Measurements from ENCODE around the gene LRBA.

The LRBA gene

DNA sequence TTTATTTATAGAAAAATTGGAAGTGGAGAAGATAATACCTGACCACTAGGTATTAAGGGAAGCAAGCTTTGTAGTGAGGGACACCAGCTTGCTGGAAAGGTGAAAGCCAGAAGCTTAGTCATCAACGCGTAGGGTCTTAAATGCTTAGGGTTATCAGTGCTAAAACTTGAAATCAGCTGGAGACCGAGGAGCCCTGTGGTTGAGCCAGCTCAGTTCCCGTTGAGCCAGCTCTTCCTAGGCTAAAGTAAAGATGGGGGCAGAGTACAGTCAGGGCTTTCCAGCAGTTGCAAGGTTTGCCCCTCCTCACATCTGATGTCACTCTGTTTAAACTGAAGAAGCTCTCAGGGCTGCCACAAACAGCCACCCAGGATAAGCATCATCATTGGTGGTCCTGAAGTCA, 696.1 kb downstream of the LRBA start:
- DNase-seq (ENCODE audit: low spot score) = no peak

DNA sequence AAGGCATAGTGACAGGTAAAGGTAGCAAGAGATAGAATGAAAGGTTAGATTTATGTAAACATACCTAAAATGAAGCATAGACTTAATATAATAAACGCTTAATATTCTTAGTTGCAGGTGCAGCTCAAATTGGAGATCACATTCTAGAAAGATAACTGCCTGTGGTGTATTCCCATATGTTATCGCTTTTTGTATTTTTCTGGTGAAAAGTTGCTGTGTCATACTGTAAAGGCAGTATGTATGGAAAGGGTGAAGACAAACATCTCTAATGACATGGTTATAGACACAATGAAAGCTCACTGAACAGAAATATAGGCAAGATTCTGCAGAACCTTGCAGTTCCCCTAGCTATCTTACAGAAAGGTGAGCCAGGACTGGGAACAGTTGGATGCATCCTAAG, 696.6 kb downstream of the LRBA start:
- DNase-seq (ENCODE audit: low spot score) = no peak

DNA sequence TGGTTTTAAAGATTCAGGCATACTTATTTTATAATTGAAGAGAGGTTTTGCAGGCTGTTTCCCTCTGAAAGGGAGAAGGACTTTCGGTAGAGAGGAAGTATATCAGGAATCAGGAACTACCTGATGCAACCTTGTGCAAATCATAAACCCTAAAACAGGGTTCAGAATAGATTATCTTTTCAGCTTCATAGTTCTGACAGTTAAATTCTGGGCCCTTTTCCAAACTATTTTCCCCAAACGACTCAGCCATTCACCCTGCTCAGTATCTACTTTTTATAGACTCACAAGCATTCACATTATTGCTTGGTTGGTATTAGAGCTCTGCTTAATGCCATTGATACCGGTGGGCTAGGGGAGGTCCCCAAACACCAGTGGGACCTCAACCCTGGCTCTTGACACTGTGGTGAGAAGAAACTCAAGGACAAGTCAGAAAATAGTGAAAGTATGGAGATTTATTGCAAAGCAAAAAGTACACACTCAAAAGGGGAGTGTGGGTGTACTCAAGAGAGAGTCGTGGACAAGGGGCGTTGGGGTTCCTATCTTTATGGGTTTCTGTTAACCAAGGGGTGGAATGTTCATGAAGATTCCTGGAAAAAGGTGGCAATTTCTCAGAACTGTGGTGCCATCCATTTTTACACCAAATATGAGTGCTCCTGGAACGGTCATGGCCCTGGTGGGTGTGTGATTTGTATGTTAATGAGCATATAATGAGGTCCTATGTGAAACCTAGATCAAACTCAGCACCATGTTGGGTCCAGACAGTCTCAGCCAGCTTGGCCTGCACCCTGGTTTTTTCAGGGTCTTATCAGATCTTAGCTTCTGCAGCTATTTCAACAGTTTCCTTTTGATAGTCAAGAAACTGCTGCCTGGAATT, 698.5 kb downstream of the LRBA start:
- DNase-seq (ENCODE audit: low spot score) = no peak

DNA sequence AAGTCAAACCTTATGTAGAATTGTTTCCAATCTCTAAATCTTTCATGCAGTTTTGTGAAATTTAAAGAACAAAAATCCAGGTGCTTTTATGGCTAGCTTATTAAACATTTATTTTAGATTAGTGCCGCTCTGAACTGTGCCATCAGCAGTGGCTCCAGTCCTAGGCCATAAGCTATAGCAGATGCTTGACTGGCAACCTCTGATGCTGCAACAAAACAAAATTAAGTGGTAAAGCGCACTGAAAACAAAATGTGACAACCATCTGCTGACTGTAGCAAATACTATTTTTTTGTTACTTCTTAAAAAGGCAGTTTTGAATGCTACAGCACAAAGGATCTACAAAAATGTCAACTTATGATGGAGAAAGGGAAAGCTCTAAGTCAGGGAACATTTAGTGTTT, 699.4 kb downstream of the LRBA start:
- DNase-seq (ENCODE audit: low spot score) = no peak

DNA sequence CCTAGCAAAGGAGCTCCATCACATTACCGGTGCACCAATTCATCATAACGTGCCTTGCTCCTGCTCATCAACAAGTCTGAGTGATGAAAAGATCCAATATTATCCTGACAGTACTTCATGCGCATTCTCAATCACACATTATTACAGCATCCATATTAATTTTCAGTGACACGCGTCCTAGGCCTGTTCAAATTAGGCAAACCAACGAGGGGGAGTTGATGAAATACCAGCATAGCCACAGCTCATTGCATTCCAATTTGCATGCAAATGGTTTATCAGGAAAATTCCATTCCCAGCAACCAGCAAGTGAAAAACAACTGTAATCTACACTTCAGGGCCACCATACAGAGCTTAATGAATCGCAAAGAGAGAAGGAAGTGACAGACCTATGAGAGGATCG, 699.9 kb downstream of the LRBA start:
- no peak for DNase-seq (ENCODE audit: low spot score)

DNA sequence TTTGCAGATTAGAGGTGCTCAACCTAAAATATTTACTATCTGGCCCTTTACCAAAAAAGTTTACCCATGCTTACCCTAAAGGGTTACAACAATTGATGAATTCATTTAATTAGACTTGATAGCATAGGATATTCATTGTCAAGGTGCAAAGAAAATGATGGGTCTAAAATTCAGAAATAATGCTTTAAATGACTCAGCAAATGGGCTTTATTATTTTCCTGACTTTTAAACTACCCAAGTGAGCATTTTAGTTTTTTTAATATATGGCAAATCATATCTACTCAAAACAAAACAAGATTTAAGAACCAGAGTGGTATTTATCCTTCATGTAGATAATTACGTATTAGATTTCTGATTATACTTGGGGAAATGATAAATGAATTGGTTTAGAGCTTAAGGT, 701.1 kb downstream of the LRBA start:
- no peak for DNase-seq (ENCODE audit: low spot score)

DNA sequence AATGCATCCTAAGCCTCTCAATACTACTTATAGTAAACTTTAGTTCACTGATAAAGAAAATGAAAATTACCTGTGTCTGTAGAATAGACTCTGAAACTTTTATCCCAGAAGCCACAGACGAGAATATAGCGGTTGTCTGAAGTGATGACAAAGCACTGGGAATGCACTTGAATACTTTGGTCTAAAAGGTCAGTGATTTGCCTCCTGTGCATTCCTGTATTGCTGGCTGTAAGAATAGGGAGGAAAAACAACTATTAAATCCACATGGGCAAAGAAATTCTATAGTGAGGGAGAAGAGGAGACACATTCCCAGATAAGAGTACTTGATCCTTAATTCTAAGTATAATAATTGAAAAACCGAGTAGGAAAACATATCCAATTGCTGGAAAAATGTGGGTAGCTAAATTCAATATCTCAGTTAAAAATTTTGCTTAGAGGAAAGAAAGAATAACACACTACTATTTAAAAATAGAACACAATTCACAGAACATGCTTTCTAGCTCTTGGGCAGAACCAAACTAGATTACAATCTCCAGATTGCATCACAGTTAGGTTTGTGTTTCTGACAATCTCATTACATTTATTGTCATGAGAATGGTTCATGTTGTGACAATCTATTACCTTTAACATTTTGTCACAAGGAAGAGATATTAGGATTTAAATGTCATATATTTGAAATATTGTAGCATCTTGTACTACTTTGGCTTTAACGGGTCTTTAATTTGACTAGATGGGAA, 704.8 kb downstream of the LRBA start:
- no peak for DNase-seq (ENCODE audit: low spot score)

DNA sequence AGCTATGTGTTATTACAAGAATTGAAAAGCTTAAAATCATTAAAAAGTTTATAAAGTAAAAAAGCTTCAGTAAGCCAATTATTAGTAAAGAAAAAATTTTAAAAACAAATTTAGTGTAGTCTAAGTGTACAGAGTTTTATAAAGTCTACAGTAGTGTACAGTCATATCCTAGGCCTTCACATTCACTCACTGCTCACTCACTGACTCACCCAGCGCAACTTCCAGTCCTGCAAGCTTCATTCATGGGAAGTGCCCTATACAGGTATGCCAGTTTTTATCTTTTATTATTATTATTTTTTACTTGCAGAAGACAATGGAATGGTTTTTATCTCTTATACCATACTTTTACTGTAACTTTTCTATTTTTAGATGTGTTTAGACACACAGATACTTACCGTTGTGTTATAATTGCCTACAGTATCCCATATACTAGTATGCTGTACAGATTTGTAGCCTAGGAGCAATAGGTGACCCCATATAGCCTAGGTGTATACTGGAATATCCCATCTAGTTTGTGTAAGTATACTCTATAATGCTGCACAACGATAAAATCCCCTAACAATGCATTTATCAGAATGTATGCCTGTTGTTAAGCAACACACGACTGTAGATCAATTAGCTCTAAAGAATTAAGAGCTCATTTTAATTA, 706.1 kb downstream of the LRBA start:
- no peak for DNase-seq (ENCODE audit: low spot score)

DNA sequence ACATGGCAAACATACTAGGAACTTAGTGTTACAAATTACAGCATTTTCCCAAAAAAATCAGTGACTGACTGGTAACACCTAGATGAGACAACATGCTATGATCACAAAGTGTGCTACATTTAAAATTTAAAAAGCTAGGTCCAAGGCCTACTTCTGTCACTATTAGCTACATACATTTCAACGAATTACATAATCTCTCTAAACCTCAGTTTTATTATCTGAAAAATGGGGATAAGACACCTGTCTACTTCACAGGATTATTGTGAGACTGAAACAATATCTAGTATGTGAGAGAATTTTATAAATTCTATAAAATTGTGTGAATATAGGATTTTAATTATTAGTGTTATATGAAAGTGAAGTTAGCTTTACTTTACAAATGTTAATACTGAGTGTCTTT, 708.4 kb downstream of the LRBA start:
- no peak for DNase-seq (ENCODE audit: low spot score)

DNA sequence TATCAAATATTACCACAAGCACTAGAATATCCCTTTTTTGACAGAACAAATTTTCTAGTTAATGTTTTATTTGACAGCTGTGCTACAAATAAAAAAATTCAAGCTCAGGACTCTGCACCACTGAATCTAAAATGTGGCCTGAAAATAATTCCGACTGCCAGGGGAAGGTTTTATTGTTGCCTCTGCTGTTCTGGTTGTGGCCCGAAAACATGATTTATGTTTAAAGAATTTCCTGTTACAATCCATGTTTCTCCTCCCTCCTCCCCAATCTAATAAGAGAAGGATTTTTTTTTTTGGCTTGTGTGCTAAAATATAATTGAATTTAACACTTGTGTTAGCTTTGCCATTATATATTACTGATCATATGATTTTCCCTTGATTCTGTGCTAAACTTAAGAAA, 709.1 kb downstream of the LRBA start:
- DNase-seq (ENCODE audit: low spot score) = no peak

DNA sequence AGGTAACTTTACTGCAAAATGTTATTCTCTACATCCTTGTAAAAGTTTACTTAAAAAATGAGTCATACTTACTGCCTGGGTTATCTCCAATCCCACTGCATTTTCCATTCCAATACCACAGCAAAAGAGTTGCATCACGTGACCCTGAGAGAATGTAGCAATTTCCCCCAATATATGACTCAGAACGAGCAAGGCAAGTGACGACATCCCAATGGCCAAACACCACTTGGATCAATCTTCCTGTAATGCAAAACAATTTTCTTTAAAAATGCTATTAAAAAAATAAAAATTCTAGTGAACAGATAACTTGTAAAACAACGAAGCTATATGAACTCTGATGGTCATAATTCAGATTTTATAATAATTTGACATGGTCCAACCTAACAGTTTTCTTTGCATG, 712.5 kb downstream of the LRBA start:
- no peak for DNase-seq (ENCODE audit: low spot score)

DNA sequence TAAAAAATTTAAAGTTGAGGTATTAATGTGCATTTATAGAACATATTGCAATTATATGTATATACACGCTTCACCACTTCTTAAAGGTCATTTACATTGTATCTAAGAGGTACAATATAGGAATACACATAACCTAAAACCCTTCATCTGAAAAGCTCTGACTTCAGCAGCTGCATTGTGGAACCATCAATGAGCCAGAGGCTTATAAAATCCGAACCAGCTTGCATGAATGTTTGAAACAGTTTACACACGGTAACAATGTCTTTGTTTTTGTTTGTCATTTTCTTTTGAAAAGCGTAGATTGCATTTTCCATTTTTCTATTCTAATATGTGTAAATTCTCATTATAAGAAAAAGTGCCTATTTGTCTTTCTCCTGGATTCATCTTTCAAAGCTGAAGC, 715.3 kb downstream of the LRBA start:
- DNase-seq (ENCODE audit: low spot score) = no peak

DNA sequence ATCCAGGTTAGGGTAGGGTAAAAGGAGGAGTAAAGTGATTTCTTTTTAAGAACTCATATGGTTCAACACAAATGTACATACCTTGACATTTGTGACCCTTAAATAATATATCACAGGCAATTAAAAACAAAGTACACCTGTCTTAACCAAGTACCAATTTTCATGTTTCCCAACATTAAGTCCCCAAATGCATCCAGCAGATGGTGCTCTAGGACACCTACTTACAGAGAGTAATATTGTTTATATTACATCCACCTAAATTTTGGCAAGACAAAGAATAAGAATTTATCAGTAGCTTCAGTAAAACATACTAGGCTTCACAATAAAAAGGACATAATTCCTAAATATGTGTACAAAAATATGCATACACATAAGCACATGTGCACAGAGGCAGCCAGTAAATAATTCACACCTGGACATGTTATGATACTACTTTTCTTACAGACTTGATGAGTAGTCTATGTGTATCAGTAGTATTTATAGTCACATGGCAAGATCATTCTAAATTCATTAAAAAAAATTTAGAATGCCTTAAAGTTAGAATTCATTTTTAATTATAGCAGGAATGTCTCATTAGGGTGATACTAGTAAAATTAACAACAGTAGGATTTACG, 717.1 kb downstream of the LRBA start:
- no peak for DNase-seq (ENCODE audit: low spot score)

DNA sequence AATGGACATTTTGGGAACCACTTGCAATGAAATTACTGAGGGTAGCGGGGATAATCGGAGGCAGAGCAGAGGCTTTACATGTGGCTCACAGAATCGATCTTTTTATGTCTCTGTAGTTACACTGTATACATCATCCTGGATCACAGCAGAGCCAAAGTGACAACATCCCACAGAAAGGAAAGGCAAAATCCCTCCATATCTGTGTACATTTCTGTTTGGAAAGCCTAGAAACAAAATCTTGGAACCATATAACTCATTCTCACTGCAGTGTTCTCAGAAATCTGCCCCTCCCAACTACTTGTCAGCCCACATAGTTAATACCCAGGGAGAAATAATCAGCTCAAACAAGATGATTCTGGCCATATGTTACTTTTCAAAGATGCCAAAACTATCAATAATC, 725.2 kb downstream of the LRBA start:
- DNase-seq (ENCODE audit: low spot score) = no peak

DNA sequence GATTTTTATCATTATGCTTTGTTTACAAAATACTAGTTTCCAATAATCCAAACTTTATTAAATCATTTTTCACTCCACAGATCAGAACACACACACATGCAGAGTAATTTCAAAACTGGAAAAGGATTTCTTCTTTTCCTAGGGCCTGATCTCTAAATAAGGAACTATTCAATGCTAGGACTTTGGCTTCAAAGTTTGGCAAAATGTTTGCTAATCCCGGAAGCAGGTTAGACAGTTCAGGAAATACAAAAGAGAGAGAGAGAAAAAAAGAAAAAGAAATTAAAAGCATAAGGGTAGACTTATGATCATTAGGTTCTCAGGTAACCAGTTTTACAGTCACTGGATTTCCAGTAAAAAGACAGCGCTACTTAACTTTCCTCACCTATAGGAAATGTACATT, 725.9 kb downstream of the LRBA start:
- no peak for DNase-seq (ENCODE audit: low spot score)

DNA sequence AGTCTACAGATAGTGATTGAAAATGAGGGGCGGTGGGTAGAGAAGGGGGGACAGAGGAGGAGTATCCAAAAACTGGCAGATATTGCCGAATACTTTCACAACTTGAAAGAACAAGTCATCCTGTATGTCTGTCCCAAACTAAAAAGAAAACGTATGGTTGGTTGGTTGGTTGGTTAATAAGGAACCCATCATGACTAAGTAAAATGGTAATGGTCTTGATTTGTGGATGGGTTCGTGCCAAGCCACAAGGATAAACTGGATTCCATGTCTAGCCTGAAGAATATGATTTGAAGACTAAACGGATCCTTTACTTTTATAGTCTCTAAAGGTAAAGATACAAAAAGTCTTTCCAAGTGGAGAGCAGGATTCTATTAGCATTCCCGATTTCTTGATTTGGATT, 728.4 kb downstream of the LRBA start:
- no peak for DNase-seq (ENCODE audit: low spot score)

DNA sequence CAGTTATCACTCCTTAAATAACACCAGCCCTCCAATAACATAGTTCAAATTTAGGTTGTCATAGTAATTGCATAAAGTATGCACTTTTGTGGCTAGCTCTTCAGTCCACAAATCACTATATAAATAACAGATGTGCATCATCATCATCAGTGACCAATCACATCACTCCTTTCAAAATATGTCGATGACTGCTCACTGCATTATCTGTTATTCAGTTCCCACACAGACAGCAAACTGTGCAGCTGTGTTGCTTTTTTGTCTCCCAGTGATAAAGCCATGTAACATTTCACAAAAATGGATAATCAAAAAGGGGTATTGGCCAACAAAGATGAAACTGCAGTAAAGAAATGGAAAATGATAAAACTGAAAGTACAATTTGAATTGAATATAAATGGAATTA, 731.4 kb downstream of the LRBA start:
- DNase-seq (ENCODE audit: low spot score) = no peak

DNA sequence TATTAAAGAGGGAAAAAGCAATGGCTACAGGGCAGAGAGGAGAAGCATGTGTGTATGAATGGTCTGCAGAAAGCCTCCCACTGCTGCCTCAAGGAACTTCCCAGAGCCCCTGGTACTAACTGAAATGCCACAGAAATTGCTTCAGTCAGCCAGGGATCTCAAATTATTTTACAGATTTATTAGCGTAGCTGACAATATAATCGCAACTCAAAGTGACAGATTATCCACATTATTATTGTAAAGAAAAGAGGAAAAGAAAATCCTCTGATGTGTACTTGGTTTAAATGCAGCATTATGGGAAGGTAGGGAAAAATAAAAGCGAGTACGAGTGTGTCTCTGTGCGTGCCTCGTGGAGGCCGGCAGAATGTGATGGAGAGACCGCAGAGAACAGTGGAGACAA, 734.1 kb downstream of the LRBA start:
- DNase-seq (ENCODE audit: low spot score) = no peak

DNA sequence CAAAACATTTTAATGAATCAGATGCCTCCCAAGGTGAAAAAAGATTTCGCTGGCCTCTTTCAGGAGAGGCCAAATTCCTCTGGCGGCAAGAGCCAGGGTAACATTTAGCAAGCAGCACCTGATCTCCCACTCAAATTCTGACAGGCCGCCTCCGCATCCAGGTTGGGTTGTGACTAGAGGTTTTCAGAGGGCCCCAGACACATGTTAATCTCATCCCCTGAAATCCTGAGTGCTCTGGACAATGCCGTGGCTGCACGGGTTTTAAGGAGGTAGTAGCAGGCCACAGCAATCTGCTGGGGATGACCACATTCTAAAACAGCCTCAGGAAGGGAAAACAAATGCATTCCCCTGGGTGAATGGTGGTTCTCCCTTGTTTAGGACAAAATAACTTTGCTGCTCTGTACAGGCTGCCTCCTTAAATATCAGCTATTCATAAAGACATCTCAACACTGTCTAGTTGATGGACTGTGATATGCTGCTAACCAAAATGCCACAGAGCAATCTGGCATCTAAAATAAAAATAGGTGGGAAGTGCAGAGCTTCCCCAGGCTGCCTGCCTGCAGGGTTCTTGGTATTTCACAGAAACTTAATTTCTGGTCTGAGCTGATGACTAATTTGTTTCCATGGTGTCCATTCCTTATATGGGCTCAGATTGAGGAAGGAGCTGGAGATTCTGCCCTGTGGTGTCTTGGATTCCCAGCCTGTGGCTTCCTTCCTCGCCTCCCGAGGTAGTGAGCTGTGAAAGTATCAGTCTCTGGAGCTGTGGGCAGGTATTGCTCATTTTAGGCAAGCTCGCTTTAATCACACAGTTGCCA, 734.8 kb downstream of the LRBA start:
- no peak for DNase-seq (ENCODE audit: low spot score)

DNA sequence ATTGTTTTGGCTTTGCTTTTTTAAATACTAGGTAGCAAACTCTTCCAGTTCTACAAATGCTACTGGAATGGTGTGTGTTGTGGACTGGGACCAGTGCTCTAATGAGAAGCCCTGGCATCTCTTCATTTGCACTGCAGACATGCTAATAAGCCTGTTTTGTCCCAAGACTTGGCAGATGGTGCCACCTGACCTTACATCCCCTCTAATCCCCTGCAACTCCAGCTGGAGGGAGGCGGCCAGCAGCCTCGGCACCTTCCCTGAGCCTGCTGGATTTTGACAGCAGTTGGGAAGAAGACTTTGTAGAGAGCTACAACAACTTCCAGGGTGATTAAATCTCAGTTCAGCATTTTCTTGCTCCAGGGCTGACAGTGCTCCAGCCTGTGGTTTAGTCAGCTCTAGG, 736.9 kb downstream of the LRBA start:
- no peak for DNase-seq (ENCODE audit: low spot score)

DNA sequence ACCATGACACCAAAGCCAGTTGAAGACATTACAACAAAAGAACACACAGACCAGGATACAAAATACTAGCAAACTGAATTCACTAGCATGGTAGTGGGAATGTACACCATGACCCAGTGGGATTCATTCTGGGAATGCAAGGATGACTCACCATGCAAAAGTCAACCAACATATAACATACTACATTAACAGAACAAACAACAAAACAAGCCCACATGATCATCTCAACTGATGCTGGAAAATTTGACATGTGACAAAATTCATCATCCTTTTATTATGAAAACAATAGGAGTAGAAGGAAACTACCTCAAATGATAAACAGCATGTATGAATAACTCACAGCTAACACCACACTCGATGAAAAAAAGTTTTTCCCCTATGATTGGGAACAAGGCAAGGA, 746.6 kb downstream of the LRBA start:
- DNase-seq (ENCODE audit: low spot score) = no peak

DNA sequence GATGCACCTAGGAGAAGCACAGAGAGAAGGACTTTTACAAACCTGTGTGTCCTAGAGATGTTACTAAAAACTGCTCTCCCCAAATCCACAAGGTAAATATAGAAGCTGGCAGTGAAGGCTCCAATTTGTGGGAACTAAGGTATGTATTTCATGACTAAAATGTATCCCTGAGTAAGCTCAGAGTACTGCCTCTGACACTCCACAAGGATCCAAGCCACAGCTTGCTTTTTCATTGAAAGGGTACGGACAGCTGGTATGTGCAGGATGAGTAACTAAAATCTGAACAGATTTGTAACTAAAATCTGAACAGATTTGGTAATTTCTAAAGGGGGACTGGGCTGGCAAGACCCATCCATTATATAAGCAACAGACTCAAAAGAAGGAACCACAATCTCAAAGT, 749.3 kb downstream of the LRBA start:
- no peak for DNase-seq (ENCODE audit: low spot score)

All from CD4-positive, alpha-beta T cell treated with Interleukin-6 at 100 ng/mL for 8 hours (primary cell).